Vagina (tissue), 2 donors: Measurements from ENCODE around the gene FGF18. TPM values are rescaled to one million over a fixed set of nuclear protein-coding genes. Genes with fewer than 3 reads are reported as not detected.
"Not testable (repeated sequence)": the region's sequence is repeated elsewhere in the genome, so short reads cannot be mapped to it uniquely, and the experiment has no call there.

Experiments
- DNase-seq, 2 donors: peaks; one replicate each; pipeline ENCODE4 v3.0.0-alpha.2; 2017; ENCODE audit errors: extremely low spot score in 2 of 2
- H3K27ac ChIP-seq: fragments of 200-600 bp; sonication (generic); one replicate; pipeline ENCODE4 v1.5.1; 2019
- H3K27me3 ChIP-seq: fragments of 200-600 bp; sonication (generic); one replicate; pipeline ENCODE4 v1.5.1; 2019
- H3K36me3 ChIP-seq, 2 donors: fragments of 200-600 bp; sonication (generic); one replicate each; pipeline ENCODE4 v1.5.1; 2017 to 2019
- H3K4me1 ChIP-seq: fragments of 200-600 bp; sonication (generic); one replicate; pipeline ENCODE4 v1.5.1; 2019
- H3K4me3 ChIP-seq, 2 donors: fragments of 200-600 bp; sonication (generic); 1 replicate in 1 of 2; 2 replicates in 1 of 2; pipeline ENCODE4 v1.5.1; 2016 to 2019
- H3K9me3 ChIP-seq: fragments of 200-600 bp; sonication (generic); one replicate; pipeline ENCODE4 v1.5.1; 2019
- CTCF ChIP-seq, 3 experiments: fragments of 450-650 bp in 2 of 3; fragments of 200-600 bp in 1 of 3; sonication (generic) in 1 of 3; IDR thresholded peaks; one replicate each; pipeline ENCODE4 v1.5.1; 2017 to 2019; ENCODE audit warnings: antibody characterized with exemption in 3 of 3, mild to moderate bottlenecking in 2 of 3, moderate library complexity in 2 of 3
- POLR2A ChIP-seq, 2 donors: fragments of 450-650 bp; IDR thresholded peaks; one replicate each; pipeline ENCODE4 v1.6.1; 2017; ENCODE audit warnings: antibody characterized with exemption in 2 of 2, mild to moderate bottlenecking in 2 of 2, moderate library complexity in 2 of 2
- POLR2AphosphoS5 ChIP-seq, 2 donors: sonication (generic); formaldehyde crosslinking; IDR thresholded peaks; one replicate each; pipeline ENCODE4 v1.9.0; 2017; ENCODE audit warnings: antibody characterized with exemption in 2 of 2, mild to moderate bottlenecking in 2 of 2, low read depth in 1 of 2; ENCODE audit not compliant: insufficient read depth in 1 of 2
- intact Hi-C: fragments of 100-400 bp; cut with DNase I; formaldehyde crosslinking; loops from one replicate; pipeline ENCODE4 v1.15.1; 2023
- total RNA-seq: library from RNA; depleted of rRNA; stranded (reverse); fragments of >200 nt; gene quantifications from one replicate; pipeline ENCODE4 v1.2.3, GENCODE V29; 2016

The FGF18 gene
- total RNA-seq = 1.7 TPM

DNA sequence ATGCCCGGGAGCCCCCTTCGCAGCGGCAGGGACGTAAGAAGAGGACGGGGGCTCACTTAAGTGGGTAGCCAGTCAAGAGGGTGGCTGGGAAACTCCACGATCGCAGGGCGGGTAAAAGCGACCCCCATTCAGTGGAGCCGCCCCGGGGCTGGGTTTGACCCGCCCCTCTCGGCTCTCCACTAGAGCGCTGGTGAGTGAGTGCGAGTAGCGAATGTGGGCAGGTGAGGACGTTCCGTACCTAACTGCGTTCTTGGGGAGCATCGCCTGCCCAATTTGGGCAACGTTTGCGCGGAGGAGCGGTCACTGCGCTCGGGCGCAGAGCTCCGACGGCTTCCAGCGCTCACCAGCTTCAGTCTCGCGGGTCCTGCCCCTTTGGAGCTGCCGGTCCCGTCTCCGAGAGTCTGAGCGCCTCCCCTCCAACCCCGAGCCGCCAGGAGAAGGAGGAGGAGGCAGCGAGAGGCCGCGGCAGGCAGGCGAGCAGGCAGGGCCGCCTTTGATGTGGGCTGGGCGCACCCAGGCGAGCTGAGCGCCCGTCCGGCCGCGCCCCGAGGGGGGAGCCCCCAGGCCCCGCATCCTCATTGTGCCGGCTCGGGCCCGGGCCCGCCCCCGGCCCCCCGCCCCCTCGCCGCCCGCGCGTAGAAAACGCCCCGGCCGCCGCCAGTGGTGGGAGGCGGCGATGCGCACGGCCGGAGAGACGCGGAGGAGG lies at the start of gene FGF18:
Gene FGF18 (plus strand): TSS at position 666 of the 706 bp plus-strand sequence. CDS start 553 bp downstream, outside the sequence.
- intact Hi-C loops = loop anchor here (5.0 kb wide), 1 partner anchor 488 kb away; no protein-coding TSS in a partner anchor
- TF ChIP-seq CTCF (IDR thresholded peaks at IDR 0.05) = no peak
- TF ChIP-seq POLR2AphosphoS5 (IDR thresholded peaks at IDR 0.05; ENCODE audit: insufficient read depth in 1 of 2, low read depth in 1 of 2) = no peak
- no peak for TF ChIP-seq POLR2A (IDR thresholded peaks at IDR 0.05)

GRCh38 chr5:171369898-171370297 lies 49.5 kb upstream of the FGF18 start:
- Histone ChIP-seq H3K27ac (no peak overlapping the region), H3K4me1 (no peaks in the 10 kb centered on the region), H3K27me3 (no peaks in the 10 kb centered on the region), H3K9me3 (no peaks in the 10 kb centered on the region), H3K36me3 (no peaks in the 10 kb centered on the region), H3K4me3 (no peak overlapping the region)
- intact Hi-C loops = no loop called here
- no peak for DNase-seq
- TF ChIP-seq POLR2A (IDR thresholded peaks at IDR 0.05) = no peak
- TF ChIP-seq CTCF (IDR thresholded peaks at IDR 0.05) = no peak
- no peak for TF ChIP-seq POLR2AphosphoS5 (IDR thresholded peaks at IDR 0.05; ENCODE audit: insufficient read depth in 1 of 2, low read depth in 1 of 2)

More for the DNA sequence above, at the start of gene FGF18:
- Histone ChIP-seq H3K4me1 (peaks cover 26% of the 10 kb centered on the region), H3K27ac (no peak within 1 kb of the TSS), H3K4me3 (peak within 1 kb of the TSS; percentile 33 to 45), H3K9me3 (no peaks in the 10 kb centered on the region), H3K36me3 (no peaks in the 10 kb centered on the region), H3K27me3 (peaks cover 4% of the 10 kb centered on the region)
- peak in 1 of 2 donors; percentile 71 for DNase-seq

DNA sequence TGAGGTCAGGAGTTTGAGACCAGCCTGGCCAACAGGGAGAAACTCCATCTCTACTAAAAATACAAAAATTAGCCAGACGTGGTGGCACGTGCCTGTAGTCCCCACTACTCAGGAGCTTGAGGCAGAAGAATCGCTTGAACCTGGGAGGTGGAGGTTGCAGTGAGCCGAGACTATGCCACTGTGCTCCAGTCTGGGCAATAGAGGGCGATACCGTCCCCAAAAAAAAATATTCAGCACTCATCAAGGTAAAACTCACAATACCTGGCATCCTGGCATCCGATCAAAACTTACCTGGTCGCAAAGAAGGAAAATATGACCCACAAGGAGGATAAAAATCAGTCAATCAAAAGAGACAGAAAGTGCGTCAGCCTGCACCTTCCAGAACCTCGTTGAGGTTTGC lies 48.6 kb upstream of the FGF18 start:
- H3K27ac ChIP-seq, DNase-seq, H3K4me1 ChIP-seq, H3K27me3 ChIP-seq, H3K4me3 ChIP-seq, H3K36me3 ChIP-seq, H3K9me3 ChIP-seq, intact Hi-C loops: not testable (repeated sequence)

- Histone ChIP-seq H3K4me3 (no peak overlapping the region), H3K27me3 (no peaks in the 10 kb centered on the region), H3K27ac (no peak overlapping the region), H3K9me3 (no peaks in the 10 kb centered on the region), H3K36me3 (no peaks in the 10 kb centered on the region), H3K4me1 (no peaks in the 10 kb centered on the region)
- TF ChIP-seq CTCF (IDR thresholded peaks at IDR 0.05) (no peak), POLR2A (IDR thresholded peaks at IDR 0.05) (no peak)
- intact Hi-C loops = no loop called here
- DNase-seq = no peak
These were observed 48.1 kb upstream of the FGF18 start for GRCh38 chr5:171371326-171371725.

- no peak overlapping the region for H3K4me3 ChIP-seq
- H3K36me3 ChIP-seq = no peaks in the 10 kb centered on the region
- H3K27ac ChIP-seq = no peak overlapping the region
- TF ChIP-seq POLR2AphosphoS5 (IDR thresholded peaks at IDR 0.05; ENCODE audit: insufficient read depth in 1 of 2, low read depth in 1 of 2) (no peak), CTCF (IDR thresholded peaks at IDR 0.05) (no peak), POLR2A (IDR thresholded peaks at IDR 0.05) (no peak)
- no peaks in the 10 kb centered on the region for H3K4me1 ChIP-seq
- intact Hi-C loops = no loop called here
- H3K9me3 ChIP-seq = no peaks in the 10 kb centered on the region
- no peaks in the 10 kb centered on the region for H3K27me3 ChIP-seq
- DNase-seq = no peak
These were observed 39.5 kb upstream of the FGF18 start for GRCh38 chr5:171379961-171380360.

DNA sequence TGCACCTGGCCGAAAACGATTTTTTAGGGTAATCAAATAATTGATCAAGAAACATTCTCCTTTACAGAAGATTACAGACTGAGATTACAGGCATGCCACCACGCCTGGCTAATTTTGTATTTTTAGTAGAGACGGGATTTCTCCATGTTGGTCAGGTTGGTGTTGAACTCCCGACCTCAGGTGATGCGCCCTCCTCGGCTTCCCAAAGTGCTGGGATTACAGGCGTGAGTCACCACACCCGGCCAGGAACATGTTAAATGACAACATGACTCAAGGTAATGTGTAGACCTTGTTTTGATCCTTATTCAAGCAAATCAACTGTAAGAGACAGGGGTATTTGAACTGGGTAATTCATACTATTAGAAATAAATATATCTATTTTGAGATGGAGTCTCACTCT lies 35.0 kb upstream of the FGF18 start:
- H3K27me3 ChIP-seq, H3K4me3 ChIP-seq, DNase-seq, H3K36me3 ChIP-seq, H3K27ac ChIP-seq, intact Hi-C loops, H3K9me3 ChIP-seq: not testable (repeated sequence)
- H3K4me1 ChIP-seq = peaks cover 13% of the 10 kb centered on the region

GRCh38 chr5:171384999-171385398 lies 34.4 kb upstream of the FGF18 start:
- peaks cover 19% of the 10 kb centered on the region for H3K4me1 ChIP-seq
- H3K4me3 ChIP-seq, H3K27me3 ChIP-seq, intact Hi-C loops, H3K27ac ChIP-seq, H3K36me3 ChIP-seq, H3K9me3 ChIP-seq, DNase-seq: not testable (repeated sequence)
